GM12878 (cell line): ENCODE results near the gene PCARE. TPM values are rescaled to one million over a fixed set of nuclear protein-coding genes. Genes with fewer than 3 reads are reported as not detected.

ENCODE experiments used
- ATAC-seq: fragments of 200-7000 bp; cut with Tn5 transposase; 3 replicates; pipeline ENCODE4 v1.9.1; 2020; ENCODE audit warnings: mild to moderate bottlenecking, moderate library complexity
- BruUV-seq: library from RNA; stranded (reverse); fragments of 400-500 nt; replicated peaks from 2 replicates; lab custom pipeline; 2021; lab: Mats Ljungman, UMichigan
- CTCF ChIA-PET: fragments of 300-600 bp; sonication (Branson Sonifier 250); formaldehyde crosslinking; extraction: SDS; loops from one replicate; lab custom pipeline; 2021; ENCODE audit warnings: inconsistent platforms; lab: Yijun Ruan, JAX
- POLR2A ChIA-PET: fragments of 350-600 bp; formaldehyde crosslinking; extraction: SDS; loops from one replicate; lab custom pipeline; 2021; ENCODE audit warnings: inconsistent platforms; lab: Charles Lee
- RAD21 ChIA-PET: fragments of 300-600 bp; sonication (Branson Sonifier 250); formaldehyde crosslinking; loops from one replicate; lab custom pipeline; 2023; ENCODE audit warnings: antibody characterized with exemption; ENCODE audit not compliant: unreplicated experiment; lab: Charles Lee
- SMC1A ChIA-PET: fragments of 300-600 bp; sonication (Branson Sonifier 250); formaldehyde crosslinking; loops from one replicate; lab custom pipeline; 2023; ENCODE audit not compliant: unreplicated experiment, uncharacterized antibody; lab: Charles Lee
- DNase-seq: peaks from one replicate; pipeline ENCODE4 v3.0.0-alpha.2; 2011; ENCODE audit warnings: low read depth, low spot score
- FAIRE-seq: peaks from 3 replicates; lab custom pipeline; 2011; peaks lifted over from hg19 to GRCh38; lab: Jason Lieb, UNC
- H2AFZ ChIP-seq: 2 replicates; pipeline ENCODE4 v1.6.0; 2011; ENCODE audit warnings: low read depth, low read length, control low read depth; ENCODE audit not compliant: control insufficient read depth
- H3K27ac ChIP-seq: 2 replicates; pipeline ENCODE4 v1.5.1; 2011; ENCODE audit warnings: control low read depth; ENCODE audit not compliant: control insufficient read depth, insufficient read depth
- H3K27me3 ChIP-seq, 2 experiments: replicated peaks in 1 of 2; 2 replicates each; pipeline versions ENCODE4 v1.6.0 to v1.6.1; 2011; ENCODE audit warnings: low read length in 1 of 2; ENCODE audit not compliant: control insufficient read depth in 2 of 2, insufficient read depth in 2 of 2
- H3K36me3 ChIP-seq, 2 experiments: 2 replicates each; pipeline ENCODE4 v1.5.1; 2011; ENCODE audit warnings: low read length in 1 of 2; ENCODE audit not compliant: control insufficient read depth in 2 of 2, insufficient read depth in 2 of 2
- H3K4me1 ChIP-seq: 2 replicates; pipeline ENCODE4 v1.6.1; 2011; ENCODE audit warnings: mild to moderate bottlenecking, low read length, moderate library complexity, mixed read lengths; ENCODE audit not compliant: control insufficient read depth, insufficient read depth
- H3K4me2 ChIP-seq: 2 replicates; pipeline ENCODE4 v1.6.0; 2011; ENCODE audit warnings: control low read depth; ENCODE audit not compliant: control insufficient read depth, insufficient read depth
- H3K4me3 ChIP-seq: fragments of 200-600 bp; sonication (generic); 2 replicates; pipeline ENCODE4 v1.5.1; 2016
- H3K79me2 ChIP-seq: 2 replicates; pipeline ENCODE4 v1.6.0; 2011; ENCODE audit warnings: low read length; ENCODE audit not compliant: control insufficient read depth, insufficient read depth
- H3K9ac ChIP-seq: 2 replicates; pipeline ENCODE4 v1.8.0; 2011; ENCODE audit warnings: low read length, control low read depth, mixed read lengths; ENCODE audit not compliant: control insufficient read depth, insufficient read depth
- H3K9me3 ChIP-seq: replicated peaks from 3 replicates; pipeline ENCODE4 v1.5.1; 2011; ENCODE audit warnings: mild to moderate bottlenecking, low read length; ENCODE audit not compliant: control insufficient read depth, insufficient read depth
- H4K20me1 ChIP-seq: 2 replicates; pipeline ENCODE4 v1.6.0; 2011; ENCODE audit not compliant: control insufficient read depth, insufficient read depth
- FOXM1 ChIP-seq: IDR thresholded peaks from 2 replicates; pipeline ENCODE4 v1.6.1; 2012; ENCODE audit warnings: low read depth, mild to moderate bottlenecking, inconsistent platforms, low read length, moderate library complexity
- MEF2A ChIP-seq: IDR thresholded peaks from 2 replicates; pipeline ENCODE4 v1.6.1; 2011; ENCODE audit warnings: low read depth, mild to moderate bottlenecking, low read length, moderate library complexity; ENCODE audit not compliant: insufficient read depth
- NR2C2 ChIP-seq: IDR thresholded peaks from 2 replicates; pipeline ENCODE4 v1.6.1; 2011; ENCODE audit warnings: borderline replicate concordance, low read depth; ENCODE audit not compliant: control insufficient read depth, insufficient read length
- PML ChIP-seq: IDR thresholded peaks from 2 replicates; pipeline ENCODE4 v1.6.1; 2012; ENCODE audit warnings: low read length, inconsistent platforms
- PRDM15 ChIP-seq: fragments of 450-650 bp; formaldehyde crosslinking; IDR thresholded peaks from 2 replicates; pipeline ENCODE4 v1.4.0; 2020; ENCODE audit warnings: mild to moderate bottlenecking, moderate library complexity
- RAD21 ChIP-seq: IDR thresholded peaks from 2 replicates; pipeline ENCODE4 v1.6.1; 2011; ENCODE audit warnings: mild to moderate bottlenecking, low read depth, low read length, moderate library complexity; ENCODE audit not compliant: insufficient read depth
- RELA ChIP-seq: fragments of 450-650 bp; IDR thresholded peaks from 2 replicates; pipeline ENCODE4 v1.8.0; 2014; ENCODE audit warnings: borderline replicate concordance; ENCODE audit not compliant: partially characterized antibody
- SREBF2 ChIP-seq: IDR thresholded peaks from 2 replicates; pipeline ENCODE4 v1.6.1; 2012; ENCODE audit warnings: mild to moderate bottlenecking, low read length
- TAF1 ChIP-seq: IDR thresholded peaks from 2 replicates; pipeline ENCODE4 v1.6.1; 2011; ENCODE audit warnings: mild to moderate bottlenecking, low read depth, low read length, borderline replicate concordance
- YBX1 ChIP-seq: fragments of 450-650 bp; IDR thresholded peaks from 2 replicates; pipeline ENCODE4 v1.6.1; 2016; ENCODE audit warnings: antibody characterized with exemption
- ZBTB40 ChIP-seq: fragments of 450-650 bp; IDR thresholded peaks from 2 replicates; pipeline ENCODE4 v1.6.1; 2016; ENCODE audit warnings: mild to moderate bottlenecking, moderate library complexity, borderline replicate concordance
- ZNF384 ChIP-seq: IDR thresholded peaks from 2 replicates; pipeline ENCODE4 v1.6.1; 2012; ENCODE audit warnings: low read depth, mild to moderate bottlenecking, low read length, improper control_type of control experiment, borderline replicate concordance
- WGBS: methylation state at CpG from one replicate; pipeline ENCODE4 v1.1.6; 2016; ENCODE audit warnings: low lambda C conversion rate; ENCODE audit not compliant: insufficient replicate concordance, insufficient coverage; ENCODE audit errors: missing lambda C conversion rate; 5-methylcytosine and 5-hydroxymethylcytosine counted together
- in situ Hi-C: fragments of 300-500 bp; cut with MboI; formaldehyde crosslinking; loops from 9 replicates; pipeline ENCODE4 v1.14.3; 2018; ENCODE audit warnings: mixed read lengths
- intact Hi-C: fragments of 100-400 bp; cut with micrococcal nuclease; formaldehyde crosslinking; loops from one replicate; pipeline ENCODE4 v1.14.2; 2022; ENCODE audit not compliant: unreplicated experiment
- polyA plus RNA-seq, 11 experiments: library from polyadenylated mRNA; depleted of rRNA in 4 of 11; unstranded in 6 of 11; stranded (reverse) in 5 of 11; fragments of >200 nt; fragmentation: Nextera tagmentation in 4 of 11; fragmentation: Illumina TruSeq in 1 of 11; extraction: Ambion mirVana in 4 of 11; extraction: Trizol in 1 of 11; gene quantifications; 1 replicate in 1 of 11; 2 replicates in 10 of 11; pipeline versions ENCODE4 v1.2.1 to v1.2.3, GENCODE V29; 2011 to 2016; ENCODE audit warnings: inconsistent platforms in 2 of 11, missing spikeins in 2 of 11, low read depth in 1 of 11
- total RNA-seq, 4 experiments: library from RNA; depleted of rRNA in 3 of 4; stranded (reverse); fragments of >200 nt in 3 of 4; fragmentation: Illumina TruSeq in 1 of 4; extraction: Trizol in 1 of 4; gene quantifications; 2 replicates each; pipeline versions ENCODE4 v1.2.1 to v1.2.3, GENCODE V29; 2013 to 2021

PCARE gene
- total and polyA plus RNA-seq, 10 of the 15 experiments (the other 5 are each of a cell fraction or from before 2014, with no cell fraction given): 0.04 to 0.08 (median 0.06) TPM; not detected in 5

- CTCF ChIA-PET: interaction anchor here (0.8 to 1.1 kb wide), 2 partner anchors 8 to 157 kb away, joined by 3 read pairs; no protein-coding TSS in a partner anchor
- in situ Hi-C loops: no loop called here
- TF ChIP-seq FOXM1 (no peak), RELA (no peak), PML (no peak), PRDM15 (CRISPR knock-in tag) (no peak), NR2C2 (no peak), TAF1 (no peak), RAD21 (no peak), ZNF384 (no peak), ZBTB40 (no peak), MEF2A (no peak), SREBF2 (no peak), YBX1 (no peak)
Observed at GRCh38 chr2:29042561-29043075, 31.7 kb downstream of the PCARE start.

More at GRCh38 chr2:29042561-29043075, 31.7 kb downstream of the PCARE start:
- BruUV-seq: no TSS peak
- Histone ChIP-seq H2AFZ (no peak overlapping the region), H3K27me3 (no peaks in the 10 kb centered on the region), H3K36me3 (no peaks in the 10 kb centered on the region), H4K20me1 (no peaks in the 10 kb centered on the region), H3K9me3 (no peaks in the 10 kb centered on the region), H3K9ac (no peak overlapping the region), H3K79me2 (no peaks in the 10 kb centered on the region), H3K4me3 (no peak overlapping the region), H3K27ac (no peak overlapping the region), H3K4me1 (peaks cover 12% of the 10 kb centered on the region), H3K4me2 (no peak overlapping the region)
- ChIA-PET RAD21 (no interaction called here), SMC1A (interaction anchor here (0.5 kb wide), 1 partner anchor 262 kb away, joined by 3 read pairs; no protein-coding TSS in a partner anchor), POLR2A (no interaction called here)
- no peak for FAIRE-seq
- no peak for ATAC-seq
- 77% methylated on average over 9 of the region's 9 CpGs for WGBS
- DNase-seq: no peak
- intact Hi-C loops: no loop called here
